Cardiac muscle cell (in vitro differentiated cells and primary cell): Measurements from ENCODE around the gene FAM181A. TPM values are rescaled to one million over a fixed set of nuclear protein-coding genes. Genes with fewer than 3 reads are reported as not detected.
A peak's percentile ranks its signal among the peaks of the same experiment; 100 is the strongest.

ENCODE experiments used
- DNase-seq, 2 donors: peaks; one replicate each; pipeline versions ENCODE4 v3.0.0 to v3.0.0-alpha.2; 2010 to 2017; ENCODE audit warnings: low read depth in 1 of 2, low spot score in 1 of 2
- H3K27ac ChIP-seq: fragments of 200-600 bp; sonication (generic); 2 replicates; pipeline ENCODE4 v1.5.1; 2016
- H3K27me3 ChIP-seq: fragments of 200-600 bp; sonication (generic); 2 replicates; pipeline ENCODE4 v1.6.0; 2016; ENCODE audit warnings: control low read depth
- H3K36me3 ChIP-seq: fragments of 200-600 bp; sonication (generic); 2 replicates; pipeline ENCODE4 v1.5.1; 2016; ENCODE audit warnings: control low read depth
- H3K4me1 ChIP-seq: fragments of 200-600 bp; sonication (generic); 2 replicates; pipeline ENCODE4 v1.8.1; 2017; ENCODE audit warnings: low read depth, mild to moderate bottlenecking, mixed run types
- H3K4me3 ChIP-seq: fragments of 200-600 bp; sonication (generic); 2 replicates; pipeline ENCODE4 v1.5.1; 2016; ENCODE audit warnings: mild to moderate bottlenecking
- H3K9me3 ChIP-seq: fragments of 200-600 bp; sonication (generic); 2 replicates; pipeline ENCODE4 v1.5.1; 2017; ENCODE audit warnings: low read depth, mild to moderate bottlenecking, control low read depth
- CTCF ChIP-seq: IDR thresholded peaks from 2 replicates; pipeline ENCODE4 v1.5.1; 2012; ENCODE audit warnings: low read depth, mild to moderate bottlenecking, low read length
- polyA plus RNA-seq: library from polyadenylated mRNA; unstranded; fragments of >200 nt; fragmentation: Nextera tagmentation; extraction: Ambion mirVana; gene quantifications from 2 replicates; pipeline ENCODE4 v1.2.1, GENCODE V29; 2016
- total RNA-seq: library from RNA; depleted of rRNA; stranded (reverse); fragments of >200 nt; gene quantifications from 2 replicates; pipeline ENCODE4 v1.2.3, GENCODE V29; 2016

Gene FAM181A
- total and polyA plus RNA-seq, 2 experiments from 2014 or later, result not detected

GRCh38 chr14:93964281-93964680 is 37.1 kb downstream of the FAM181A start:
- H3K4me3 ChIP-seq, result no peak overlapping the region
- H3K27ac ChIP-seq, result no peak overlapping the region
- no peak for TF ChIP-seq CTCF
- H3K9me3 ChIP-seq, result no peaks in the 10 kb centered on the region
- no peaks in the 10 kb centered on the region for H3K36me3 ChIP-seq
- no peaks in the 10 kb centered on the region for H3K27me3 ChIP-seq
- H3K4me1 ChIP-seq, result peaks cover 8% of the 10 kb centered on the region
- no peak for DNase-seq

DNA sequence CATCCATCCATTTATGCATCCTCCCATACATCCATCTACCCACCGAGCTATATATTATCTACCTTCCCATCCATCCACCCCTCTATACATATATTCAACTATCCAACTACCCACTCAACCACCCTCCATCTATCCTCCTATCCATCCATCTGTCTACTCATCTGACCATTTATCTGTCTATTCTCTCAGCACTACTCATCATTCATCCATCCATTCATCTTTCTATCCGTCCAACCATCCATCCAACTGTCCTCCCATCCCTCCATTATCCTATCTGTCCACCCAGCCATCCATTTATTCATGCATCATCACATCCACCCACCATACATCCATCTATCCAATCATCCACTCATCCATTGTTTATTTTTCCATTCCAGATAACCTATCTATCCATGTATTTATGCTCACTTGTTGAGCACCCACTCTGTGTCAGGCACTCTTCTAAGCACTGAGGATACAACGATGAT is 37.7 kb downstream of the FAM181A start:
- TF ChIP-seq CTCF, result no peak
- DNase-seq, result no peak
- Histone ChIP-seq H3K9me3 (no peaks in the 10 kb centered on the region), H3K27me3 (no peaks in the 10 kb centered on the region), H3K4me1 (peaks cover 4% of the 10 kb centered on the region), H3K4me3 (no peak overlapping the region), H3K27ac (no peak overlapping the region), H3K36me3 (no peaks in the 10 kb centered on the region)

DNA sequence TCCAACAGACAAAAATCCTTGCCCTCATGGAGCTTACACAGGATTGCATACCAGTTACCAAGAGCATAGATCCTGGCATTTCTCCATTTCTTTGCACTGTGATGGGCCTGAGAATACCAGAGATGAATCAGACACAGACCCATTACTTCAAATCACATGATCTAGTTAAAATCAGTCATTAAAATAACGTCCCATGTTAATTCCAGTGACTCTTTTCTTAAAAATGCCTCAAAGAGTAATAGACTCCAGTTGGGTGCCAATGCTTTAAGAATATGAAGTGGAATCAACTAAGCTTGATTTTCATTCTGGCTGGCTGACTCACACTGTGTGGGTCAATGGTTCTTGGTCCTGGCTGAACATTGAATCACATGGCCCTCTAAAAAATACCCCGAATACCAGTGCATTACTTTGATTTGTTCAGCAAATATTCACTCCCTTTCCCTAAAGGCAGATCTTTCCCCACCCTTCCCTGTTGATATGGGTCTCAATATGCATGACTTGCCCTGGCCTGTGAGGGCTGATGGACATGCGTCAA is 38.2 kb downstream of the FAM181A start:
- H3K4me3 ChIP-seq, result no peak overlapping the region
- H3K27ac ChIP-seq, result no peak overlapping the region
- peaks cover 4% of the 10 kb centered on the region for H3K4me1 ChIP-seq
- H3K27me3 ChIP-seq, result no peaks in the 10 kb centered on the region
- no peaks in the 10 kb centered on the region for H3K9me3 ChIP-seq
- TF ChIP-seq CTCF, result no peak
- DNase-seq, result peak in 1 of 2 donors; percentile 62
- no peaks in the 10 kb centered on the region for H3K36me3 ChIP-seq

DNA sequence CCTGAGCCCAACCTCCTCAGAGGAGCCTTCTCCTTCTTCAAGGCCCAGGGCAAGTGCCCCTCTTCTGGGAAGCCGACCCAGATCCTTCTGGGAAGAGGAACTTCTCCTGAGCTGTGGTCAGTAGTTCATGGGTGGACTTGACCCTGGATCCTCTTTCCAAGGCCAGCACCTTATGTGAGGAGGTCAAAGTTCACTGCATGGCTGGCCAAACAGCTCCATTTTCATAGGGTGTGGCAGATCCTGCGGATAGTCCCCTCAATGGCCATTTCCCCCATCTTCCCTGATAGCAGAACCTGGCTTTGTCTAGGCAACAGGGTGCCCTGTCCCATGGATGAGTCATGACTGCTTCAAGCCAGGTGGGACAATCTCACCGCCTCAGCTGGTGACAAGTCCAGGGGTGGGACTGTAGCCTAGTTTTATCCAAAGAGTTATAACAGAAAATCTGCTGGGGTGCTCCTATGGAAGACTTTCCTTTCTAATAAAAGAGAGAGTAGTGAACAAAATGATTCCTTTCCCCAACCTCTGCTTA is 38.9 kb downstream of the FAM181A start:
- Histone ChIP-seq H3K27ac (no peak overlapping the region), H3K27me3 (no peaks in the 10 kb centered on the region), H3K9me3 (no peaks in the 10 kb centered on the region), H3K36me3 (no peaks in the 10 kb centered on the region), H3K4me1 (peaks cover 4% of the 10 kb centered on the region), H3K4me3 (no peak overlapping the region)
- TF ChIP-seq CTCF, result no peak
- DNase-seq, result no peak

GRCh38 chr14:93967637-93968250 is 40.6 kb downstream of the FAM181A start:
- Histone ChIP-seq H3K36me3 (no peaks in the 10 kb centered on the region), H3K27ac (no peak overlapping the region), H3K27me3 (no peaks in the 10 kb centered on the region), H3K9me3 (no peaks in the 10 kb centered on the region), H3K4me3 (no peak overlapping the region), H3K4me1 (peaks cover 8% of the 10 kb centered on the region)
- no peak for TF ChIP-seq CTCF
- DNase-seq, result no peak
